NOMO-1 treated with DMSO at 0.1 percent for 48 hours (cell line): Measurements from ENCODE around the gene KLRC4.
"Not testable (repeated sequence)": the region's sequence is repeated elsewhere in the genome, so short reads cannot be mapped to it uniquely, and the experiment has no call there.

Experiments
- DNase-seq: peaks from one replicate; lab custom pipeline; 2025; ENCODE audit not compliant: unreplicated experiment; lab: John Stamatoyannopoulos, UW

KLRC4 gene

GRCh38 chr12:10369557-10370415 is 39.8 kb downstream of the KLRC4 start:
- DNase-seq: no peak

GRCh38 chr12:10368206-10369171 is 41.1 kb downstream of the KLRC4 start:
- DNase-seq: no peak

- DNase-seq: not testable (repeated sequence)
Observed at GRCh38 chr12:10367714-10368113, 41.8 kb downstream of the KLRC4 start.

- DNase-seq: peak; percentile 64
Observed at GRCh38 chr12:10366875-10367274, 42.7 kb downstream of the KLRC4 start.

GRCh38 chr12:10365696-10366405 is 43.7 kb downstream of the KLRC4 start:
- no peak for DNase-seq

- peak; percentile 75 for DNase-seq
Observed at GRCh38 chr12:10364815-10365622, 44.5 kb downstream of the KLRC4 start.

- peak; percentile 48 for DNase-seq
Observed at GRCh38 chr12:10363914-10364814, 45.4 kb downstream of the KLRC4 start.

GRCh38 chr12:10363658-10363913 is 46.0 kb downstream of the KLRC4 start:
- no peak for DNase-seq

GRCh38 chr12:10362828-10363657 is 46.5 kb downstream of the KLRC4 start:
- no peak for DNase-seq

- DNase-seq: no peak
Observed at GRCh38 chr12:10362325-10362724, 47.2 kb downstream of the KLRC4 start.

GRCh38 chr12:10361622-10362021 is 47.9 kb downstream of the KLRC4 start:
- DNase-seq: no peak

- DNase-seq: no peak
Observed at GRCh38 chr12:10361084-10361483, 48.5 kb downstream of the KLRC4 start.

GRCh38 chr12:10358969-10359368 is 50.6 kb downstream of the KLRC4 start:
- no peak for DNase-seq

GRCh38 chr12:10358131-10358530 is 51.4 kb downstream of the KLRC4 start:
- no peak for DNase-seq
